ENCODE data around the gene LOXL1.

DNA sequence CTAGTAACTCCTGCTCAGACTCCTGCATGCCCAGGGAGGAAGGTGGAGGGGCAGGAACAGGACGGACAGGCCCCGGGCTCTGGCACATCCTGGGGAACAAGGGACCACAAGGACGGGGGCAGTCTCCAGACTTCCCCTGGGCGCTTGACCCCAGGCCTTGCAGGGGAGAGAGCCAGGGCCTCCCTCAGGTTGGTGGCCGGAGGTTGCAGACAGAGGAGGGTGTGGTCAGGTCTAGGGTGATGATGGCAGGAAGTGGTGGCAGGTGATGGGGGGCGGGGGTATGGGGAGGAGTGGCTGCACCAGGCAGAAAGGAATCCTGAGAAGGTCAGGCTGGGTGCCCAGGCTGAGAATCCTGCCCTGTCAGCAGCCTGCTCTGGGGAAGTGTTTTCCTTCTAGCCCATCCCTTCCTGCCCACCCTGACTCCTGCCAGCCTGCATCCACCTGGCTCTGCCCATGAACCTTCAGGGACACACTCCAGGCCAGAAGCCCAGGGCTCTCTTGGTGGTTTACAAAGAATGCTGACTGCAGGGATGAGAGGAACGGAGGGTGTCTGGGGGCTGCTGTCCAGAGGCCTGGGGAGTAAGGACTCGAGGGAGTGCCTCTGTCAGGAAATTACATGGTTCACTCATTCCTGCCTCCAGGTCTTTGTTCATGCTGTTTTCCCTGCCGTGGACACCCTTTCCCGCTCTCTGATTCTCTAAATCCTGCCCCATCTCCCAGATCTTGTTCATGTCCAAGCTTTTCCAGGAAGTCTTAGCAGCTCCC is 15.8 kb downstream of the LOXL1 start:
- no peak for TF ChIP-seq POLR2A (IDR thresholded peaks at IDR 0.05)
- TF ChIP-seq, protein P1, sequence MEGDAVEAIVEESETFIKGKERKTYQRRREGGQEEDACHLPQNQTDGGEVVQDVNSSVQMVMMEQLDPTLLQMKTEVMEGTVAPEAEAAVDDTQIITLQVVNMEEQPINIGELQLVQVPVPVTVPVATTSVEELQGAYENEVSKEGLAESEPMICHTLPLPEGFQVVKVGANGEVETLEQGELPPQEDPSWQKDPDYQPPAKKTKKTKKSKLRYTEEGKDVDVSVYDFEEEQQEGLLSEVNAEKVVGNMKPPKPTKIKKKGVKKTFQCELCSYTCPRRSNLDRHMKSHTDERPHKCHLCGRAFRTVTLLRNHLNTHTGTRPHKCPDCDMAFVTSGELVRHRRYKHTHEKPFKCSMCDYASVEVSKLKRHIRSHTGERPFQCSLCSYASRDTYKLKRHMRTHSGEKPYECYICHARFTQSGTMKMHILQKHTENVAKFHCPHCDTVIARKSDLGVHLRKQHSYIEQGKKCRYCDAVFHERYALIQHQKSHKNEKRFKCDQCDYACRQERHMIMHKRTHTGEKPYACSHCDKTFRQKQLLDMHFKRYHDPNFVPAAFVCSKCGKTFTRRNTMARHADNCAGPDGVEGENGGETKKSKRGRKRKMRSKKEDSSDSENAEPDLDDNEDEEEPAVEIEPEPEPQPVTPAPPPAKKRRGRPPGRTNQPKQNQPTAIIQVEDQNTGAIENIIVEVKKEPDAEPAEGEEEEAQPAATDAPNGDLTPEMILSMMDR (IDR thresholded peaks at IDR 0.05): no peak

Data from body of pancreas (tissue), 4 donors.